Medulla oblongata (tissue), 1 donor: ENCODE data around the gene CMPK2.
"Not testable (repeated sequence)": the region's sequence is repeated elsewhere in the genome, so short reads cannot be mapped to it uniquely, and the experiment has no call there.

Source experiments
- DNase-seq: peaks from one replicate; pipeline ENCODE4 v3.0.0-alpha.2; 2015; ENCODE audit errors: extremely low spot score

The CMPK2 gene

DNA sequence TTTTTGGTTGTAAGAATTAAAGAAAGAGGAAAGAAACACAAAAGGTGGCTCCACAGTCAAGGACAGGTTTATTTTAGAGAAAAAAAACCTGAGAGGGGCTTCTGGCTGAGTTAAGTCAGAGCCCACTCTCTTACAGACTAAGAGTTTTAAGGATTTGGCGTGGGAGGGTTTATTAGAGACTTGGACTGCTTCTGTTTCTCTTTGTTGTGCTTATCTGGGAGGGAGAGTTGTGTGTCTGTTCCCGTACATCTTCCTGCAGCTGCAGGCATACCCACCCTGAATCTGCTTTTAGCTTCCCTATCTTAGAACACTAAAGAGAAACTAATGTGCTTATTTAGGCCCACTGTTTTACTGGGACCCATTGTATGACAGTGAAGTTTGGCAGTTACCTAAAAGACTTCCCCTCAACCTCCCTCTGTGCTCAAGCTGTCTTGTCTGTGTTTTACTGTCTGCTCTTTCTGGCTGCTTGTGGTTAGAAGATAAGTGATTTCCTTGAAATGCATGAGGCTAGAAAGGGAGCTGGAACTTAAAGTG is 14.6 kb upstream of the CMPK2 start:
- no peak for DNase-seq

DNA sequence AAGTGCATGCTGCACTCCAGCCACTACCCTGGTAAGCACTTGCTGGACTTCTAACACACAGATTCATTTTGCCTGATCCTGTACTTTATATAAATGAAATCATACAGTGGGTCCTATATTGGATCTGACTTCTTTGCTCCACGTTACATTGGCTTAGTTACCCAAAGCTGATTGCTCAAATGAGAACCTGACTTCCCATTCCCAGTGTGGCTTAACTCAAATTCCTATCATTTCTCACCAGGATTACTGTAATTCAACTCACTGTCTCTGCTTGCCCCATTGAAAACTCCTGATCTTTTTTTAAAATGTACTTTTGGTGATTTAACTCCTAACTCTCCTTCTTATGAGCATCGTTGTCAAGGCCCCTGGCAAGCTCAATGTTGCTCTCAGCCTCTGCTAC is 13.3 kb upstream of the CMPK2 start:
- DNase-seq = no peak

DNA sequence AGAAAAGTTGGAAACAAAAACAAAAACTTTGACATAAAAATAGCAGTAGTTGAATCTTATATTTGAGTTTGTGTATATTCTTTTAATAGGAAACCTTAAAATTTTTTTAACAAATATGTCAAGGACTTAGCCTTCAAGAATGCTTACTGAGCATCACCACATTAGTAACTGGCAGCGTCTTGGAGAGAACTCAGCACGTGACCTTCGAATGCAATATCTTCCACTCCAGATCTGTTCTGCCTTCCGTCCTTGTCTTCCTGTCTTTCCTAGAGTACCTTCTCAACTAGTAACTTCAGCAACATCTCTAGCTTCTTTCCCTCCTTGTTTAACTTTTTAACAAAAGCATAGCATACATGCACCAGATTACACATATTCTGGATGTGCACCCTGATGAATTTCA is 12.8 kb upstream of the CMPK2 start:
- no peak for DNase-seq

DNA sequence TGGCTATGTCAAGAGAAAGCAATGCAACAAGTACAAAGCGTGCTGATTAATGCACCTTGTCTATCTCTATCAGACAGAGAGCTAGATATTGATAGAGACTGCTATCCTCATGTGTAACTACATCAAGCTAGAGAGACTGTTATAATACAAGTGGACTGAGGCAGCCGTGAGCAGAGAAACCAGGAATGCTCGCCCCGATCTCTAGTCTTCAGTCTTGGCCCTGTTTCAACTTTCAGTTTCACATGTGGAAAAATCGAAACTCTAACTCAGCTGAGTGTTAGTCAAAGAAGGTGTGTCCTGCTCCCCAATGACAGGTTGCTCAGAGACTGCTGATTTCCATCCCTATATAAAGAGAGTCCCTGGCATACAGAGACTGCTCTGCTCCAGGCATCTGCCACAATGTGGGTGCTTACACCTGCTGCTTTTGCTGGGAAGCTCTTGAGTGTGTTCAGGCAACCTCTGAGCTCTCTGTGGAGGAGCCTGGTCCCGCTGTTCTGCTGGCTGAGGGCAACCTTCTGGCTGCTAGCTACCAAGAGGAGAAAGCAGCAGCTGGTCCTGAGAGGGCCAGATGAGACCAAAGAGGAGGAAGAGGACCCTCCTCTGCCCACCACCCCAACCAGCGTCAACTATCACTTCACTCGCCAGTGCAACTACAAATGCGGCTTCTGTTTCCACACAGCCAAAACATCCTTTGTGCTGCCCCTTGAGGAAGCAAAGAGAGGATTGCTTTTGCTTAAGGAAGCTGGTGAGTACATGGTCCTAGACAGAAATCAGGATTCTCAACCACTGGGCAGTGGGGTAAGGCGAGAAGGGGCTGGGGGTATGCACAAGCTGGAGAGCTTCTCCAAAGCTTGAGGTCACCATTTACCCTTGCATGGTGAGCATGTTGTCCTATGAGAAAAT is 11.9 kb upstream of the CMPK2 start, which contains the start of gene RSAD2:
TSS of gene RSAD2 (plus strand) at position 376 of the 903 bp plus-strand sequence. CDS start at position 400, 24 bp downstream.
- peak; percentile 74 for DNase-seq

DNA sequence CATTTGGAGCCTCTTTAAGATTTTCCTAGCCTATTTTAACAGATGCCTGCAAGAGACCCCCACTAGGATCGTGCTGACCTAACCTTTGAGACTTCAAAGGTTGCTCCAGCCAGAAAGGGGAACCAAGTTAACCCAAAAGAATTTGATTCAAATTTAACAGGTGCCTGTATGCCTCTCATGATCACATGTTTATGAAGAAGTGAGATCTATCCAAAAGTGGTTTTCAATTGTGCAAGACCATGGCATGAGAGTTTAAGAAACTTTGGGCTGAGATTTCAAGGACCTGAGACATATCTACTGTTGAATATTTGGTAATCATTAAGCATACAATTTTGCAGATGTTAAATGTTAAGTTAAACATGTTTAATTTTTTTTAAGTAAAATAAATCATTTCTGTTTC is 10.6 kb upstream of the CMPK2 start:
- no peak for DNase-seq

DNA sequence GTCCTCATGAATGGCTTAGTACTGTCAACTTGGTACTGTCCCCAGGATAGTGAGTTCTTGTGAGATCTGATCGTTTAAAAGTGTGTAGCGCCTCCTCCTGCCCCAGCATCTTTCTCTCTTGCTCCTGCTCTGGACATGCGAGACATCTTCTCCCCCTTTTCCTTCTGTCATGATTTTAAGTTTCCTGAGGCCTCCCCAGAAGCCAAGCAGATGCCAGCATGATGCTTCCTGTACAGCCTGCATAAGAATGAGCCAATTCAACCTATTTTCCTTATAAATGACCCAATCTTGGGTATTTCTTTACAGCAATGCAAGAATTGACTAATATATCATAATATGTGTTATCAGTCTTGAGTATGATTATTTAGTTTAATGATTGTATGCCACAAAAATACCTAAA is 8.3 kb upstream of the CMPK2 start:
- no peak for DNase-seq

DNA sequence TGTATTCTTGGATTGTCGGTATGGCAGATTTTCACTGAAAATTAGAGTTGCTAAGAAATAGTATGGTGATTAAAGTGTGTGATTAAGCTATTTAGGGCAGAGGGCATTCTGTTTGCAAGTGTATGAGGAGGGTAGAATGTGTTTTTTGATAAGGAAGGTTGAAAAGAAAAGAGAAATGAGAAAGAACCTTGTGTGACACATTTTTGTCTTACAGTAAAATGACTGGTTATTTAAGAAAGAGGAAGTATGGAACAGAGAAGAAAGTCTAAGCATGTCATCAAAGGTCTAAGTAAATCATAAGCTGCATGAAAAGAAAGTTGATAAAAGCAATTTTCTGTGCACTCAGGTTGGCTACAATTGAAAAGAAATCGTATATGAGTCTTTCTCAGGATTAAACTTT is 6.7 kb upstream of the CMPK2 start:
- DNase-seq = no peak

DNA sequence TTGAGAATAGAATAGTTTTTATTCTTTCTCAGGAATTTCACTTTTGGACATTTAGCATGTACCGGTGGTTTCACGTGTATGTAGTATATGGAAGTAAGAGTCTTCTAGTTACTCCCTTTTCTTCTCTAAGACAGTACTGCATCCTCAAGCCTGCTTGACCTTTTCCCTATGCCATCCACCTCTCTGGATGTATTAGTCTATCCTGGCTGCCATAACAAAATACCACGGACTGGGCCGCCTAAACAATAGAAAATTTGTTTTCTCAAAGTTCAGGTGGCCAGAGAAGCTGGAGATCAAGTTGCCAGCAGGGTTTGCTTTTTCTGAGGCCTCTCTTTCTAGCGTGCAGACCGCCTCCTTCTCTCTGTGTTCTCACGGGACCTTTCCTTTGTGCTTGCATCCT is 1.3 kb upstream of the CMPK2 start:
- no peak for DNase-seq

DNA sequence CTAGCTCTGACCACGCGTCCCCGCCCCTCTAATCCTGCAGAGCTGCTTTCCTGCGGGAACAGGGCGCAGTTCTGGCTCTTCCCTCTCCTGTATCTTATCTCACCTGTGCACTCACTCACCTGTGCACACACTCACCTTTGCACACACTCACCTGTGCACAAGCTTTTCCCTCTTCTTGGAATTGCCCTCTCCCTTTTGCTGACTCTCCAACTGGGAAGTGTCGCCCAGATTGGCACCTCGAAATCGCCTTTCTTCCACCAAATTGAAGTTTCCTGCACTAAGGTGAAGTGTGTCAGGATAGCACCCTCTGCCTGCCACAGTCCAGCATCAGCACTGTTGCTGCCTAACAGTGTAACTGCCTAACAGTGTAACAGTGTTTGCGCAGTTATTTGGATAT is 566 bp upstream of the CMPK2 start:
- DNase-seq = peak; percentile 46

DNA sequence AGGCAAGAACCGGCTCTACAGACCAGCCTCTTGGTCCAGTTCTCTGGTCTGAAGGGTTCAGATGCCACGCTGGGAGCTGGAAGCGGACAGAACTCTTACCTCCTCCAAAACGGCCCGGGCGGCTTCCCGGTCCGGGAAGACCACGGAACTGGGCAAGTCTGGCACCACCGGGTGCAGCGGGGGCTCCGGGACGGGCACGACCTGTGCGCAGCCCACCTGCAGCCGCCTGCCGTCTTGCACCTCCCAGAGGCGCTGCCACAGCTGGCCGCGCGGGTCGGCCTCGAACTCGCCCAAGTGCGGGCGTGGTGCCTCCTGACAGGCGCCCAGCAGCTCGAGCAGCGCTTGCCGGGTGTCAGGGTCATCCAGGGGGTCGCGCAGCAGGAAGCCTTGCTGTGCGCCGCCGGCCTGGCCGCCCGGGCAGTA is 773 bp downstream of the CMPK2 start:
- DNase-seq = no peak

DNA sequence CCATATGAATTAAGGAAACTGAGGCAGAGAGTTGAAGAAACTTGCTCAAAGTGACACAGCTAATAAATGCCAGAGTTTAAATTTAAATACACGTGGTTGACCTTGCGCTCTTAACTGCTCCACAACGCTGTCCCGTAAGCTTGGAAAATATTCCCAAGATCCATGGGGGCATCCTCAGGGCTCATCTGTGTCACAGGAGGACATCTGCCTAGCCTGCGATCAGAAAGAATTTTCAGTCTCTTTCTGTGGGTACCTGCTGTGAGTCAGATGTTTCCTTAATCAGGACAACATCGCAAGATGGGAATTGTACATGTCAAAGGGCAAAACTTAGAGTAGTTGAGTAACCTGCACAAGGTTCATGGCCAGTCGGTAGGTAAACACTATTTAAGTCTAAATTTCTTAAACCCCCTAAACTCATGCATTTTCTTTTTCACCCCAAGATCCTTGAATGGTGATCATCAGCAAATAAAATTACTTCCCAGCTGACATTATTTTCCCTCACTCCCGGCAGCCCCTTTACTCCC is 1.4 kb downstream of the CMPK2 start:
- DNase-seq = no peak

DNA sequence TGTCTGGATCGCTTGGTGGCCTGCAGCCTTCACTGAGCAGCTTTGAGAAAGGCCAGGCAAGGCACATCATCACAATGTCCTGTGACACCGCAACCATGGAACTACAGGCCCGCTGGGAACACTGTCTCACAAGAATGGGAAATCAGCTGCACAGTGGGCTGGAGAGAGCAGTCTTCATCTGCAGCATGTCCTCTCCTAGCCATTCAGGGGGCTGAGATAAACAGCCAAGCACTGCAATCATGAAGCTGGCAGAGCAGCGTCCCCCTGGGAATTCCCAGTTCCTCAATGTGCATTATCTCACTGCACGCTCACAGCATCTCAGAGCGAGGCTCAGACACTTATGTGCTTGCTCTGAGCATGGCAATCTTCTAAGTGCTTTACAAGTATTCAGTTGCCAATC is 1.9 kb downstream of the CMPK2 start:
- DNase-seq = no peak

DNA sequence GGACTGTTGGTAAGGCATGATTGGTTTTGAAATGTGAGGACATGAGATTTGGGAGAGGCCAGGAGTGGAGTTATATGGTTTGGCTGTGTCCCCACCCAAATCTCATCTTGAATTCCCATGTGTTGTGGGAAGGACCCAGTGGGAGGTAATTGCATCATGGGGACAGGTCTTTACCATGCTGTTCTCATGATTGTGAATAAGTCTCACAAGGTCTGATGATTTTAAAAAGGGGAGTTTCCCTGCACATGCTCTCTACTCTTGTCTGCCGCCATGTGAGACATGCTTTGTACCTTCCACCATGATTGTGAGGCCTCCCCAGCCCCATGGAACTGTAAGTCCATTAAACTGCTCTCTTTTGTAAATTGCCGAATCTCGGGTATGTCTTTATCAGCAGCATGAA is 5.4 kb downstream of the CMPK2 start:
- no peak for DNase-seq

DNA sequence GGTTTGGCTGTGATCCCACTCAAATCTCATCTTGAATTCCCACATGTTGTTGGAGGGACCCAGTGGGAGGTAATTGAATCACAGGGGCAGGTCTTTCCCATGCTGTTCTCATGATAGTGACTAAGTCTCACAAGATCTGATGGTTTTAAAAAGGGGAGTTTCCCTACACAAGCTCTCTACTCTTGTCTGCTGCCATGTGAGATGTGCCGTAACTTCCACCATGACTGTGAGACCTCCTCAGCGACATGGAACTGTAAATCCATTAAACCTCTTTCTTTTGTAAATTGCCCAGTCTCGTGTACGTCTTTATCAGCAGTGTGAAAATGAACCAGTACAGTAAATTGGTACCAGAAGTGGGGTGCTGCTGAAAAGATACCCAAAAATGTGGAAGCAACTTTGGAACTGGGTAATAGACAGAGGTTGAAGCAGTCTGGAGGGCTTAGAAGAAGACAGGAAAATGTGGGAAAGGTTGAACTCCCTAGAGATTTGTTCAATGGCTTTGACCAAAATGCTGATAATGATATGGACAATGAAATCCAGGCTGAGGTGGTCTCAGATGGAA is 7.2 kb downstream of the CMPK2 start:
- not testable (repeated sequence) for DNase-seq

DNA sequence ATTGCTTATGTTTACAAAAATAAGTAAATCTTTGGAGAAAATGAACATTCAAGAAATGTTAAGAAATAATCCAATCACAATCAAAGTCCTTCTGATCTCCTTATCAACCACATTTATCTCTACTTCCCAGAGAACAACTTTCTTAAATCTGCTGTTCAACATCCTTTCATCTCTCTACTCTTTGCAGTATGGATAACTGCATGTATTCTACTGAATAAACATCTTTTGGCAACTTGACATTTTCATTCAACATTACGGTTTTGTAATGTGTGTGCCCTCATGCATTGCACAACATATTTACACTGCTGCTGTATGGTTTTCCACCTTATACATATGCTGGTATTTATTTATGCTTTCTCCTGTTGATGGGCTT is 9.2 kb downstream of the CMPK2 start:
- DNase-seq = no peak

DNA sequence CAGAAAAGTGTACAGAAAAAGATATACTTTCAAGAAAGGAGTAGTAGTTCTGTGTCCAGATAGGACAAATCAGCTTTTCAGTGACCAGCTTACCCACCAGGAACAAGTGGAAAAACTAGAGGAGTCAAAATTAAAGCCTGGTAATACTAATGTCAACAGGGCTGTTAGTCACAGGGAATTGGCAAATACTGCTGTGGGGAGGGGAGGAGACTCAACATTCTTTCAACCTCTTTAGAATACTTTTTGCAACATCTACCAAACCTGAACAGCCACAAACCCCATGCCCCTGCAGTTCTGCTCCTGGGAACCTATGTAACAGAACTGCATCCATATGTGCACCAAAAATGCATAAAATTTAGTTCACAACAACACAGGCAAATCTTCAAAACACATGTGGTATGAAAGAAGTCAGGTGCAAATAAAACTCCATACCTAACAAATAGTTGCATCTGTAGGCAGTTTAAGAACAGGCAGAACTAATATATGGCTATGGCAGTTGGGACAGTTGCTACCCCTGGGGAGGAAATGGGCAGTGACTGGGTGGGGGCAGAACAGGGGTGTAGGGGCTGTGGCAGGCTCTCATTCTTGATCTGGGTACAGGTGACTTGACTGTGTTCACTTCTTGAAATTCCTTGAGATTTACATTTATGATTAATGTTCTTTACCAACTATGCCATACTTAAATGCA is 9.7 kb downstream of the CMPK2 start:
- DNase-seq = no peak

DNA sequence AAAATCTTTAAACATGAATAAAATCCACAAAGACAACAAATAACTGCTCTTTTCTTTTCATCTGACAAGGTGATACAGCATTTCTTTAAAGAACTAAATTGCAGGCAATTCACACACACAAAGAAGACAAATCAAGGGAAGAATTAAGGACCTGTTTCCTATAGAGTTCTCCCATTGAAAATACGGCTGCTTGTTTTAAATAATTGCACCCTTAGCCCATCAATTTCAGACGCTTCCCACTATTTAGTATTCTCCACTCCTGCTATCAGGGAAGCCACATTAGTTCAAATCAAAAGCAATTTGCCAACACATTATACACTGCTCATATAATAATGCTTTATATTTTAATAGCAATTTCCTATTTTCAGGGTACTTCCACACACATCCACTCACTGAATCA is 11.3 kb downstream of the CMPK2 start:
- DNase-seq = no peak

DNA sequence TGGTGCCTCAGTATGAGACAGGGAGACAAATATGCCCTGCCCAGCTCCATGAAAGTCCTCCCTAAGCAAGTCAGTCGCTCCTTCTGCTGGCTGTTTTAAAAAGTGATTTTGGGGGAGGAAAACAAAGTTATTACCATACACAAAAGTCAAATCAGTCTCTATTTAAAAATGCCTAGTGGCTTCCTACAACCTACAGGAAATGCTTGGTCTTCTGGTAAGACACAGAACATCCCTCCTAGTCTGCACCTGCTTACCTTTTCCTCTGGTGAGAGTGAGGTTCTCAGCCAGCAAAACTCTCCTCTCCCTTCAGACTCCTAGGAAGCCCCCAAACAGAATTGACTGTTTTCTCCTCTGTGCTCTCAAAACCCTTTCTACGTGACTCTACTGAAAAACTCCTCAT is 13.5 kb downstream of the CMPK2 start:
- DNase-seq = no peak

DNA sequence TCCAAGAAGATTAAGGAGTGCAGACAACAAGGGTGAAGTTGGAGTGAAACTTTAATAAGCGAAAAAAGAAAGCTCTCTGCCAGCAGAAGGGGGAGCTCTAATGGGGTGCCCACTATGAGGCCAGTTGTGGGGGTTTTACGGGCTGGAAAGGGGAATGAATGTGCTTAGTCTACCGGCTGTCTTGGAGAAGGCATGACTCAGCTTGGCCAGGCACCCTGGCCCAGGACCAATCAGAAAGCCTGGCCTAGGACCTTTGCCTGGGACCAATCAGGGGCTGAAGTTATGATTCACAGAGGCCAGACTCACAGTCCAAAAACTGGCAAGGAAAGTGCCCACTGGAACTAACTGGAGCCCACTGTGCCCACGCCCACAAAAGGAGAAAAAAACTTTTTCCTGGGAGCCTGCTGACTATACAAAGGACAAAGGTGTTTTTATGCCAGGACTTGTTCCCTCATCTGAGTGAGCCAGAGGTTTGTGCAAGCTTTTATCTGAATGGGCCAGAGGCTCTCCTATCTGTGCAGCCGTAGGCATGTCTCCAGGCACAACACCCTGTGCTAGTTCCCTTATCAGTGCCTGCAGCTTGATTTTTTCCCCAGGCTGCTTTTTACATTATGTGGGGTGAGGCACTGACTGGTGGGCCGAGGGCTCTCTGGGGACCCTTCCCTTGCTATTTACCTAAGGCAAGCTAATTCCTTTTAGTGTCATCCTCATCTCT is 18.6 kb downstream of the CMPK2 start:
- no peak for DNase-seq

DNA sequence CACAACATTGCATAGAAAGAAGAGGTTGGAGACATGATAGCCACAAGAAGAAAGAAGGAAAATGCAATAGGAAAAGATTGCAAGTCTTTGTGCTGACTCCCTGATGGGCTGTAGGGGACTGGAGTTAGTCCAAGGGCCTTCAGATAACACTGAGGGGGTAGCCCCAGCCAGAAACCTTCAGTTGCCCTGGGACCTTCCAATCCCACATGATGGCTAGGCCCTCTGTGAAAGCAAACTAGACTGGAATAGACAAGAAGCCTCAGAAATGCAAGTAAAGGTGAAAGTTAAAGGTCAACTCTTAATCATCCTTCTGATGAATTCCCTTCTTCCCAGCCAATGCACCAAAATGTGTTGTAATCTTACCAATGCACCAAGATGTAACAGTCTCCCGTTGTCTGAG is 19.2 kb downstream of the CMPK2 start:
- no peak for DNase-seq

DNA sequence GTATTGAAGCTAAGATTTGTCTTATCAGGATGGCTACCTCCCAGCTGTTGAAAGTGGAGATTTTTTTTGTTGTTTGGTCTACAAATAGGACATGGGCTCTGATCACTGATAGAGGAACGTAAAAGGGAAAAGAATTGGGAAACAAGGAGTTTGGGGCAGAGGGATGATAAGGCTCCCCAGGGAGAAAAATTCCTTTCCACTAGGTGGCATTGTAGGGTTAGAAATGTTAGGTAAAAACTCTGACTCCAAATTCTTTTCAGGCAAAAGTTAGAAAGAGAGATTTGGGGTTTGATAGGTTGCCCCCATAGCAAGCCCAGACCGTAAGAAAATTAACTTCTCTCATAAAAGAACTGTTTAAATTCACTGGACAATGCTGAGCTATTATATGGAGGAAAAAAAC is 19.8 kb downstream of the CMPK2 start:
- no peak for DNase-seq

DNA sequence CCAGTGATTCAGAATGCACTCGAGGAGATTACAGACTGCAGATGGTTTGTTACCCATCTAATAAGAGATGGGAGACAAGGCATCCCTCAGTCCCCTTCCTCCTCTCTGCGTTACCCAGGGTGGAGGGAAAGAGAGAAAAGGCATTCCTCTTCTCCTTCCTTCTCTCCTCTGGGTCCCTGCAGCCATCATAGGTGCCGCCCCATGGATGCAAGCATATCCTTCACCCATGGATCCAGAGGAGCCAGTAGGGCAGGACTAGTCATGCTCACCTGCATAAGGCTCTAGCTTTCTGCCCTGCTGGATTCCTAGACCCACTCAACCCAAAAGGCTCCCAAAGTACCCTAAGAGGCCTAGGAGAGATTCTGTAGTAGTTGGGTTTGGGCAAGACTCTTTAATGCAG is 20.4 kb downstream of the CMPK2 start:
- DNase-seq = no peak
